Inflammatory macrophage (primary cell): ENCODE data around the gene DOCK1.

Experiments
- DNase-seq, 2 donors: peaks; one replicate each; pipeline ENCODE4 v3.0.0-alpha.2; 2020 to 2022

The DOCK1 gene

GRCh38 chr10:127013211-127013656 lies 108.0 kb downstream of the DOCK1 start:
- DNase-seq: no peak

GRCh38 chr10:127013691-127014473 lies 108.7 kb downstream of the DOCK1 start:
- no peak for DNase-seq

- no peak for DNase-seq
These were observed 109.4 kb downstream of the DOCK1 start for GRCh38 chr10:127014671-127015070.

- no peak for DNase-seq
These were observed 110.1 kb downstream of the DOCK1 start for GRCh38 chr10:127015373-127015772.

GRCh38 chr10:127016331-127016730 lies 111.1 kb downstream of the DOCK1 start:
- no peak for DNase-seq

- DNase-seq: no peak
These were observed 112.5 kb downstream of the DOCK1 start for GRCh38 chr10:127017541-127018297.

GRCh38 chr10:127018298-127018650 lies 113.0 kb downstream of the DOCK1 start:
- no peak for DNase-seq

- DNase-seq: no peak
These were observed 113.5 kb downstream of the DOCK1 start for GRCh38 chr10:127018766-127019165.

GRCh38 chr10:127020260-127020659 lies 115.0 kb downstream of the DOCK1 start:
- DNase-seq: no peak

- no peak for DNase-seq
These were observed 116.6 kb downstream of the DOCK1 start for GRCh38 chr10:127021801-127022200.

GRCh38 chr10:127024685-127025435 lies 119.6 kb downstream of the DOCK1 start:
- DNase-seq: no peak

GRCh38 chr10:127027786-127028185 lies 122.6 kb downstream of the DOCK1 start:
- DNase-seq: no peak

- no peak for DNase-seq
These were observed 123.3 kb downstream of the DOCK1 start for GRCh38 chr10:127028556-127028955.

- DNase-seq: no peak
These were observed 123.8 kb downstream of the DOCK1 start for GRCh38 chr10:127029061-127029460.

- no peak for DNase-seq
These were observed 128.2 kb downstream of the DOCK1 start for GRCh38 chr10:127033216-127034033.

- DNase-seq: no peak
These were observed 128.9 kb downstream of the DOCK1 start for GRCh38 chr10:127034034-127034633.

GRCh38 chr10:127034790-127035189 lies 129.6 kb downstream of the DOCK1 start:
- no peak for DNase-seq

GRCh38 chr10:127035827-127036226 lies 130.6 kb downstream of the DOCK1 start:
- no peak for DNase-seq

- no peak for DNase-seq
These were observed 131.8 kb downstream of the DOCK1 start for GRCh38 chr10:127036987-127037386.

GRCh38 chr10:127039435-127039834 lies 134.2 kb downstream of the DOCK1 start:
- DNase-seq: no peak

GRCh38 chr10:127040756-127041155 lies 135.5 kb downstream of the DOCK1 start:
- no peak for DNase-seq

- DNase-seq: peak; percentile 11 to 20
These were observed 136.3 kb downstream of the DOCK1 start for GRCh38 chr10:127041552-127041951.
